Ascending aorta (tissue), 2 donors: ENCODE results near the gene PHC3. TPM values are rescaled to one million over a fixed set of nuclear protein-coding genes. Genes with fewer than 3 reads are reported as not detected.
A peak's percentile ranks its signal among the peaks of the same experiment; 100 is the strongest.

Source experiments
- DNase-seq, 2 donors: peaks; one replicate each; pipeline ENCODE4 v3.0.0-alpha.2; 2019; ENCODE audit warnings: low spot score in 2 of 2
- H3K27ac ChIP-seq, 2 donors: fragments of 200-600 bp; sonication (generic); one replicate each; pipeline ENCODE4 v1.5.1; 2016 to 2017; ENCODE audit warnings: mild to moderate bottlenecking in 1 of 2
- H3K27me3 ChIP-seq: fragments of 200-600 bp; sonication (generic); one replicate; pipeline ENCODE4 v1.5.1; 2017
- H3K36me3 ChIP-seq, 2 donors: fragments of 200-600 bp; sonication (generic); one replicate each; pipeline ENCODE4 v1.5.1; 2016
- H3K4me1 ChIP-seq, 2 donors: fragments of 200-600 bp; sonication (generic); one replicate each; pipeline ENCODE4 v1.5.1; 2016 to 2017; ENCODE audit warnings: mild to moderate bottlenecking in 1 of 2
- H3K4me3 ChIP-seq, 2 donors: fragments of 200-600 bp; sonication (generic); one replicate each; pipeline ENCODE4 v1.5.1; 2016 to 2017; ENCODE audit warnings: mild to moderate bottlenecking in 1 of 2
- H3K9me3 ChIP-seq, 2 donors: fragments of 200-600 bp; sonication (generic); one replicate each; pipeline ENCODE4 v1.5.1; 2016
- CTCF ChIP-seq, 3 experiments: fragments of 200-600 bp in 2 of 3; fragments of 450-650 bp in 1 of 3; sonication (generic) in 2 of 3; IDR thresholded peaks; one replicate each; pipeline ENCODE4 v1.5.1; 2016 to 2019; ENCODE audit warnings: antibody characterized with exemption in 3 of 3, mild to moderate bottlenecking in 1 of 3, moderate library complexity in 1 of 3
- intact Hi-C: fragments of 100-400 bp; cut with DNase I; formaldehyde crosslinking; loops from one replicate; pipeline ENCODE4 v1.15.1; 2023
- total RNA-seq: library from RNA; depleted of rRNA; stranded (reverse); fragments of >200 nt; gene quantifications from one replicate; pipeline ENCODE4 v1.1.0, GENCODE V29; 2016

Gene PHC3
- total RNA-seq = 43.3 TPM

GRCh38 chr3:170180908-170181885 is at the start of gene PHC3:
Gene PHC3, minus strand, starts transcription at chr3:170181733. Its CDS starts 18 bp downstream, at chr3:170181715.
- DNase-seq = peak; percentile 78 to 97
- intact Hi-C loops = loop anchor here (1.0 to 5.0 kb wide), 5 partner anchors 41 to 691 kb away; partner anchors contain the start of genes MYNN, PRKCI, RPL22L1 and SEC62
- Histone ChIP-seq H3K9me3 (no peaks in the 10 kb centered on the region), H3K36me3 (peaks cover 22 to 23% of the 10 kb centered on the region in 2 donors), H3K4me3 (peak within 1 kb of the TSS; percentile 80 to 85), H3K27me3 (no peaks in the 10 kb centered on the region), H3K4me1 (peaks cover 0 to 15% of the 10 kb centered on the region in 2 donors), H3K27ac (peak within 1 kb of the TSS; percentile 97 to 98)
- peak in 1 of 3 experiments; percentile 22 for TF ChIP-seq CTCF (IDR thresholded peaks at IDR 0.05)

- H3K27ac ChIP-seq = peak overlapping the region in 1 of 2 donors; percentile 15
- intact Hi-C loops = no loop called here
- H3K9me3 ChIP-seq = no peaks in the 10 kb centered on the region
- no peak for DNase-seq
- H3K36me3 ChIP-seq = no peaks in the 10 kb centered on the region
- H3K27me3 ChIP-seq = no peaks in the 10 kb centered on the region
- no peak overlapping the region for H3K4me3 ChIP-seq
- TF ChIP-seq CTCF (IDR thresholded peaks at IDR 0.05) = no peak
- peaks cover 0 to 32% of the 10 kb centered on the region in 2 donors for H3K4me1 ChIP-seq
Measured at GRCh38 chr3:170228093-170228766, 46.7 kb upstream of the PHC3 start.

- no peaks in the 10 kb centered on the region for H3K27me3 ChIP-seq
- H3K36me3 ChIP-seq = no peaks in the 10 kb centered on the region
- no peak overlapping the region for H3K27ac ChIP-seq
- intact Hi-C loops = no loop called here
- H3K9me3 ChIP-seq = no peaks in the 10 kb centered on the region
- TF ChIP-seq CTCF (IDR thresholded peaks at IDR 0.05) = no peak
- H3K4me1 ChIP-seq = peaks cover 0 to 33% of the 10 kb centered on the region in 2 donors
- DNase-seq = no peak
- H3K4me3 ChIP-seq = no peak overlapping the region
Measured at GRCh38 chr3:170226426-170226960, 45.0 kb upstream of the PHC3 start.

- Histone ChIP-seq H3K4me1 (peaks cover 0 to 33% of the 10 kb centered on the region in 2 donors), H3K27ac (no peak overlapping the region), H3K27me3 (no peaks in the 10 kb centered on the region), H3K36me3 (no peaks in the 10 kb centered on the region), H3K9me3 (no peaks in the 10 kb centered on the region), H3K4me3 (no peak overlapping the region)
- no peak for TF ChIP-seq CTCF (IDR thresholded peaks at IDR 0.05)
- intact Hi-C loops = no loop called here
- no peak for DNase-seq
Measured at GRCh38 chr3:170225166-170225565, 43.6 kb upstream of the PHC3 start.
